HG02840 (cell line): ENCODE results near the gene TCF12.
"Not testable (repeated sequence)": the region's sequence is repeated elsewhere in the genome, so short reads cannot be mapped to it uniquely, and the experiment has no call there.

Experiments used
- ATAC-seq: cut with Tn5 transposase; IDR thresholded peaks from one replicate; pipeline ENCODE4 v1.9.1; 2021; ENCODE audit warnings: mild to moderate bottlenecking, moderate library complexity, moderate number of reproducible peaks; ENCODE audit not compliant: unreplicated experiment, low FRiP score

Gene TCF12

DNA sequence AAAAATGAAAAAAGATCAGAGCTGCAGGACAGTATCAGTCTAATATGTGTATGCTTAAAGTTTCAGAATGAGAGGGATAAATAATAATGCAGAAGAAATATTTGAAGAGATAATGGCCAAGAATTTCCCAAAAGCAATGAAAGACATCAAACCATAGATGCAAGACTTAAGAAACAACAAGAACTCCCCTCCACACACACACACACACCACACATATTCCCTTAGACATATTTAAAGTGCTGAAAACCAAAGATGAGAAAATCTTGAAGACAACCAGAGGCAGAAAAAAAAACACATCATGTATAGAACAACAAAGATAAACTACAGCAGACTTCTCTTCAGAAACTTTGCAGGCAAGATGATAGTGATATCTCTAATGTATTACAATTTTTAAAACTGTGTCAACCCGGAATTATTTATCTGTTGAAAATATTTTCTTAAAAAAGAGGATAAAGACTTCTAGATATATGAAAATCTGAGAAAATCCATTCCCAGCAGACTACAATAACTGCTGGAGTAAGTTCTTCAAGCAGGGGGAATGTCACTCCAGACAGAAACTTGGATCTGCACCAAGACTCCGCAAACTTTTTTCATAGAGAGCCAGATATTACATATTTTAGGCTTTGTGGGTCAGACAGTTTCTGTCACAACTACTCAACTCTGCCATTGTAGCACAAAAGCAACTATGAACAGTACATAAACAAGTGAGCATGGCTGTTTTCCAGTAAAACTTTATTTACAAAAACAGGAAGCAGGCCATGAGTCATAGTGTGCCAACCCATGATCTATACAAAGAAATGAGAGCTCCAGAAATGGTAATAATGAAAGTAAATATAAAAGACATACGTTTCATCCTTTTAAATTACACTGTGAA is 234.5 kb downstream of the TCF12 start:
- ATAC-seq: no peak

- no peak for ATAC-seq
Observed at GRCh38 chr15:57156210-57156884, 237.9 kb downstream of the TCF12 start.

DNA sequence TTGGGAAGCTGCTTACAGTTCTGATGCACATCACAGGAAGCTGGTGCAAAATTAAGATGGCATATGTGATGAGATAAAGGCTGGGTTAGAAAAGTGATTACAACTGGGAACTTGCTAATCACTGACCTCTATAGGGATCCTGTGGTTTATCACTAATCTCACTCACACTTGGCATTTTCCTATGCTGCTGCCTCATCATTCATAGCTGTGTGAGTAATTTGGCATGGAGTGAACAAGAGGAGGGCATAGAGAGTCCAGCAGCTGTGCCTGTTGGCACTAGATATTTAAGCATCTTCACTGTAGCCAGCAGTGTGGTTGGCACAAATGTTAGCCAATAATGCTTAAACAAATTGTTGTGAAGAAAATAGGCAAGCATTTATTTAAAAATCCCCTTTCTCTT is 240.1 kb downstream of the TCF12 start:
- no peak for ATAC-seq

GRCh38 chr15:57158997-57159668 is 240.7 kb downstream of the TCF12 start:
- ATAC-seq: no peak

- no peak for ATAC-seq
Observed at GRCh38 chr15:57159767-57160166, 241.3 kb downstream of the TCF12 start.

DNA sequence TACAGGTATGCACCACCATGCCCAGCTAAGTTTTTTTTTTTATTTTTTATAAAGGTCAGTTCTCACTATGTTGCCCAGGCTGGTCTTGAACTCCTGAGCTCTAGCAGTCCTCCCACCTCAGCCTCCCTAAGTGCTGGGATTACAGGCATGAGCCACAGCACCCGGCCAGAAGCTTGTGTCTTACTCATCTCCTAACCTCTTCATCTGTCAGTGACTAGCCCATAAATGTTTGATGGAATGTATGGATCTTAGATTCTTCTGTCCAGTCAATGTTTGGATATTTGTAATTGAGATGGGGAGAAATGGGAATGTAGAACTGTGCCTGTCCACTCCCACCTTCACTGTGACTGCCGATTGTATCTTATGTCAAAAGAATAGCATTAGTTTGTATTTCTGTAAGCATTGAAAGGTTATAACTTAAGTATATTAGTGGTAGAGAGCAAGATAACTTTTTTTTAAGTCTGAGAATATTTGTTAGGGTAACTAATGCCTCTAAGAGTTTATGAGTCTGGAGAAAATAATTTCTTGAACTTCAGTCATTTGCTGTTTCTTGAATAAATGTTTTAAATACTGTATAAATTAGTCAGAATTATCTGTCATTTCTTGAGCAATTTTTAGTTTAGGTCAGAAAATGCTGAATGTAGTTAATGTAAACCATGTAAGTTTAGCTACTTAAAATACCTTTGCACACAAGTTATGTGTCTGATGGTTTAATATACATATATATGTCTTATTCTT is 242.5 kb downstream of the TCF12 start:
- no peak for ATAC-seq

- not testable (repeated sequence) for ATAC-seq
Observed at GRCh38 chr15:57164251-57164650, 245.8 kb downstream of the TCF12 start.

DNA sequence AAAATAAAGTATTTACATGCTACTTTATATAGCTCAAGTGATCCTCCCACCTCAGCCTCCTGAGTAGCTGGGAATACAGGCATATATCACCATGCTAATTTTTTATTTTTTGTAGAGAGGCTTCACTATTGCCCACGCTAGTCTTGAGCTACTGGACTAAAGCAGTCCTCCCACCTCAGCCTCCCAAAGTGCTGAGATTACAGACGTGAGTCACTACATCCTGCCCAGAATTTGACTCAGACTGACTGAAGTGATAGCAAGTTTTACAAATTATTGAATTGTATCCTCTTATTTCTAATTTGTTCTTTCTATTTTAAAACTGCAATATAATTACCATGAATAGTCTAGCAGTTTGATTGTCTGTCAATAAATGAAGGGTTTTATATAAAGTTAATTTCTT is 247.5 kb downstream of the TCF12 start:
- no peak for ATAC-seq

GRCh38 chr15:57167821-57168395 is 249.5 kb downstream of the TCF12 start:
- no peak for ATAC-seq

DNA sequence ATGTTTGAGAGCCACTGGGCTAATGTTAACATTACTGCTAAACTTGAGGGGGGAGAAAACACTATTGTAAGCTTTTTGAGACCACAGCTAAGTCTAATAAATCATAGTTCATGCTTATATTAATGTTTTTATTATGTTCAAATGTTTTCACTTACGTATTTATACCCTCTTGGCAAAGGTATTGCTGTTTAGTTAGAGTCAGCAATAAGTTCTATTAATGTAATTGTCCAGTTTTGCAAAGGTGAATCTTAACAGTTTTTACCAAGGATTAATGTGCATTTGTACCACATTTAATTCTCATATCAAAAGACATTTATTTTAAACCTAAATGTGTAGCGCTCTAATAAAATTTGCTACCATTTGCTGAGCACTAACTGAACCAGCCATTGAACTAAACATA is 251.2 kb downstream of the TCF12 start:
- ATAC-seq: no peak

GRCh38 chr15:57171426-57171825 is 253.0 kb downstream of the TCF12 start:
- no peak for ATAC-seq

DNA sequence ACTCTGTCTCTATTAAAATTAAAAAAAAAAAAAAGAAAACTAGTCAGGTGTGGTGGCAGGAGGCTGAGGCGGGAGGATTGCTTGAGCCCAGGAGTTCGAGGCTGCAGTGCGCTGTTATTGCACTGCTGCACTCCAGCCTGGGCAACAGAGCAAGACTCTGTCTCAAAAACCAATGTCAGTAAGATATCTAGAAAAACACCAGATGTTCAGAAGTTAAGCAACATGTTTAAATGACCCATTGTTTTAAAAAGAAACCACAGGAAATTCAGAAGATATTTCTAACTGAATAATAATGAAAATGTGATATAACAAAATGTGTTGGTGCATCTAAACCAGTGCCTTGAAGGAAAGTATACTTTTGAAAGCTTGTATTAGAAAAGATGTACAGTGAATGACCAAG is 254.5 kb downstream of the TCF12 start:
- ATAC-seq: no peak

DNA sequence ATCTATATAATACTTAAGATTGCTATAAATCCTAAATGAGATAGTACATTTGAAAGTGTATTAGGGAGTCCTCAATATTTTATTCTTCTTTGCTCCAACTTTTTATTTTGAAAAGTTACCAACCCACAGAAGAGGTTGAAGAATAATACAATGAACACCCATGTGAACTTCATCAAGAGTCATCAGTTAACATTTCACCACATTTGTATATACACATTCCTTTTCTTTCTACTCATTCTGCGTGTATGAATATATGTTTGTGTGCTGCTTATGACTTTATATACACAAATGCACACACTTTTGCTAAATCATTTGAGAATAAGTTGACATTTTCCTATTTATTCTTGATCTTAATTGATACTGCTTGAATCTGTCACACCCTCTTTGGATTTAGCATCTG is 264.6 kb downstream of the TCF12 start:
- no peak for ATAC-seq

DNA sequence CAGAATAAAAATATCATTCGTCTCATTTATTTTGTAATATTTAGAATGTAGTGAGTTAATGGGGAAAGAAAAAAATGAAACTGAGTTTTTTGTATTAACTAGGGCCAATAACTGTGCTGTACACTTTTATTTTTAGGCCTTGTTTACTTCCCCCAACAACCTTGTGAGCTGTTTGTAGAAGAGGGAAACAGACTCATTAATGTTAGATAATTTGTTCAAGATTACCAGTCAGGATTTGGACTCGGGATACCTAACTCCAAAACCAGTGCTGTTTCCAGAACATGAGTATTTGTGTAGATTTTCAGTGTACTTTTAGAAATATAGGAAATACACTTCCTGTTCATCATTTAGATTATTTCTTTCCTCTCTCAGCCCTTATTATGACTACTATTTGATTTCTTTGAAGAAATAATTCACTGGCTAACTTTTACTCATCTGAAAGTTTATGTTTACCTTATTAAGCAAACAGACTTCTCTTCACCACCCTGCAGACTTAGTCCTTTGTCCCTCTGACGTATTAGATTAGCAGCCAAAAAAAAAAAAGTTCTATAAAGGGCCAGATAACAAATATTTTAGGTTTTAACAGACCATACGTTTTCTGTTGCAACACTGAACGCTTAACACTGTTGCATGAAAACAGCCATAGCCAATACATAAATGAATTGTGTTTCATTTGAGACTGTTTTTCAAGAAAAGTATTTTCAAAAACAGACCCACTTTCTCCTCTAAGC is 265.3 kb downstream of the TCF12 start:
- ATAC-seq: no peak

- ATAC-seq: no peak
Observed at GRCh38 chr15:57184502-57184901, 266.1 kb downstream of the TCF12 start.

- ATAC-seq: no peak
Observed at GRCh38 chr15:57185507-57186074, 267.1 kb downstream of the TCF12 start.

- ATAC-seq: no peak
Observed at GRCh38 chr15:57189466-57189865, 271.0 kb downstream of the TCF12 start.

- ATAC-seq: no peak
Observed at GRCh38 chr15:57190208-57190607, 271.8 kb downstream of the TCF12 start.

- ATAC-seq: no peak
Observed at GRCh38 chr15:57193161-57193560, 274.7 kb downstream of the TCF12 start.
